B cell (primary cell): ENCODE results near the gene SHB. TPM values are rescaled to one million over a fixed set of nuclear protein-coding genes. Genes with fewer than 3 reads are reported as not detected.

ENCODE experiments used
- ATAC-seq: fragments of 200-7000 bp; cut with Tn5 transposase; one replicate; pipeline ENCODE4 v1.10.0; 2021; ENCODE audit warnings: low read depth, mild to moderate bottlenecking, moderate number of reproducible peaks, moderate library complexity
- CTCF ChIA-PET: fragments of 350-600 bp; sonication (Branson Sonifier 250); formaldehyde crosslinking; loops from one replicate; lab custom pipeline; 2021; ENCODE audit warnings: antibody characterized with exemption, inconsistent platforms; lab: Charles Lee
- POLR2A ChIA-PET: fragments of 350-600 bp; sonication (Branson Sonifier 250); formaldehyde crosslinking; loops from one replicate; lab custom pipeline; 2021; ENCODE audit warnings: antibody characterized with exemption; lab: Charles Lee
- DNase-seq: peaks from one replicate; pipeline ENCODE4 v3.0.0; 2013
- H2AFZ ChIP-seq: 2 replicates; pipeline ENCODE4 v1.6.1; 2012; ENCODE audit warnings: mild to moderate bottlenecking, low read depth, low read length; ENCODE audit not compliant: insufficient read depth, poor library complexity, severe bottlenecking
- H3K27ac ChIP-seq, 2 donors: 1 replicate in 1 of 2; 2 replicates in 1 of 2; pipeline ENCODE4 v1.5.1; 2012 to 2013; ENCODE audit warnings: low read length in 2 of 2, mild to moderate bottlenecking in 2 of 2, moderate library complexity in 1 of 2
- H3K27me3 ChIP-seq, 4 experiments: fragments of 200-600 bp in 1 of 4; sonication (generic) in 1 of 4; replicated peaks in 1 of 4; 1 replicate in 2 of 4; 2 replicates in 2 of 4; pipeline versions ENCODE4 v1.6.1 to v1.7.0; 2013 to 2016; ENCODE audit warnings: low read length in 3 of 4, mild to moderate bottlenecking in 2 of 4, mixed read lengths in 1 of 4, moderate library complexity in 1 of 4; ENCODE audit not compliant: insufficient read depth in 4 of 4, control insufficient read depth in 3 of 4; ENCODE audit errors: control extremely low read depth in 1 of 4
- H3K36me3 ChIP-seq, 2 experiments: replicated peaks in 1 of 2; 1 replicate in 1 of 2; 2 replicates in 1 of 2; pipeline versions ENCODE4 v1.6.1 to v1.7.1; 2013; ENCODE audit warnings: low read length in 1 of 2; ENCODE audit not compliant: insufficient read depth in 2 of 2, control insufficient read depth in 1 of 2; ENCODE audit errors: control extremely low read depth in 1 of 2, extremely low read depth in 1 of 2
- H3K4me1 ChIP-seq, 2 donors: fragments of 200-600 bp in 1 of 2; sonication (generic) in 1 of 2; 1 replicate in 1 of 2; 2 replicates in 1 of 2; pipeline versions ENCODE4 v1.5.1 to v1.6.1; 2013 to 2017; ENCODE audit warnings: low read length in 2 of 2; ENCODE audit not compliant: control insufficient read depth in 2 of 2, insufficient read depth in 2 of 2
- H3K4me2 ChIP-seq: replicated peaks from 2 replicates; pipeline ENCODE3; 2012; ENCODE audit warnings: mild to moderate bottlenecking, low read depth, low read length; ENCODE audit not compliant: poor library complexity, severe bottlenecking
- H3K4me3 ChIP-seq, 5 experiments: fragments of 200-600 bp in 1 of 5; sonication (generic) in 1 of 5; 1 replicate in 3 of 5; 2 replicates in 2 of 5; pipeline versions ENCODE4 v1.5.1 to v1.7.0; 2011 to 2016; ENCODE audit warnings: low read length in 4 of 5, mild to moderate bottlenecking in 4 of 5, low read depth in 2 of 5, control low read depth in 1 of 5, moderate library complexity in 1 of 5; ENCODE audit not compliant: insufficient read depth in 1 of 5; ENCODE audit errors: control extremely low read depth in 1 of 5, extremely low read depth in 1 of 5
- H3K79me2 ChIP-seq: fragments of 200-600 bp; sonication (generic); one replicate; pipeline ENCODE4 v1.6.0; 2016; ENCODE audit warnings: low read length; ENCODE audit not compliant: control insufficient read depth, insufficient read depth
- H3K9ac ChIP-seq: fragments of 200-600 bp; sonication (generic); 2 replicates; pipeline ENCODE4 v1.6.1; 2017; ENCODE audit warnings: mild to moderate bottlenecking, low read length, moderate library complexity
- H3K9me3 ChIP-seq, 3 donors: one replicate each; pipeline versions ENCODE4 v1.6.1 to v1.7.1; 2013; ENCODE audit warnings: low read length in 2 of 3; ENCODE audit not compliant: control insufficient read depth in 2 of 3, insufficient read depth in 1 of 3; ENCODE audit errors: control extremely low read depth in 1 of 3
- H4K20me1 ChIP-seq: 2 replicates; pipeline ENCODE4 v1.6.0; 2012; ENCODE audit warnings: mild to moderate bottlenecking, low read length; ENCODE audit not compliant: insufficient read depth, control insufficient read depth, poor library complexity, severe bottlenecking
- H3K27ac Mint-ChIP-seq: one replicate; pipeline ENCODE4 v1.8.0; 2021; ENCODE audit warnings: mixed read lengths
- H3K27me3 Mint-ChIP-seq: one replicate; pipeline ENCODE4 v1.8.0; 2021; ENCODE audit warnings: mixed read lengths
- H3K4me1 Mint-ChIP-seq: one replicate; pipeline ENCODE4 v1.8.0; 2021; ENCODE audit warnings: mixed read lengths
- H3K4me3 Mint-ChIP-seq: one replicate; pipeline ENCODE4 v1.8.0; 2021; ENCODE audit warnings: mixed read lengths
- H3K9me3 Mint-ChIP-seq: one replicate; pipeline ENCODE4 v1.8.0; 2022; ENCODE audit warnings: mixed read lengths; ENCODE audit not compliant: insufficient read depth
- EZH2 ChIP-seq: IDR thresholded peaks from 2 replicates; pipeline ENCODE4 v1.6.1; 2012; ENCODE audit warnings: borderline replicate concordance, low read depth, mild to moderate bottlenecking, moderate library complexity, low read length; ENCODE audit not compliant: insufficient read depth, poor library complexity, severe bottlenecking
- WGBS: methylation state at CpG from one replicate; pipeline ENCODE4 v1.1.5; 2013; ENCODE audit warnings: missing lambda C conversion rate; ENCODE audit not compliant: insufficient coverage; 5-methylcytosine and 5-hydroxymethylcytosine counted together
- intact Hi-C: fragments of 100-400 bp; cut with micrococcal nuclease; formaldehyde crosslinking; loops from one replicate; pipeline ENCODE4 v1.10.0; 2022
- polyA plus RNA-seq: library from polyadenylated mRNA; depleted of rRNA; stranded (reverse); fragments of >200 nt; gene quantifications from 2 replicates; pipeline ENCODE4 v1.2.3, GENCODE V29; 2012
- total RNA-seq, 2 donors: library from RNA; stranded (reverse); fragments of 120-200 nt in 1 of 2; gene quantifications; 1 replicate in 1 of 2; 2 replicates in 1 of 2; pipeline versions ENCODE4 v1.2.3 to v1.2.4, GENCODE V29; 2013 to 2022
- TF ChIP-seq, protein P1 (sequence below): fragments of 200-600 bp; IDR thresholded peaks from one replicate; pipeline ENCODE4 v1.8.0; 2022; ENCODE audit warnings: antibody characterized with exemption, mild to moderate bottlenecking

Gene SHB
- total and polyA plus RNA-seq, 2 donors (not counting 1 experiment from before 2014, with no cell fraction given): 0.06 to 1.9 TPM

DNA sequence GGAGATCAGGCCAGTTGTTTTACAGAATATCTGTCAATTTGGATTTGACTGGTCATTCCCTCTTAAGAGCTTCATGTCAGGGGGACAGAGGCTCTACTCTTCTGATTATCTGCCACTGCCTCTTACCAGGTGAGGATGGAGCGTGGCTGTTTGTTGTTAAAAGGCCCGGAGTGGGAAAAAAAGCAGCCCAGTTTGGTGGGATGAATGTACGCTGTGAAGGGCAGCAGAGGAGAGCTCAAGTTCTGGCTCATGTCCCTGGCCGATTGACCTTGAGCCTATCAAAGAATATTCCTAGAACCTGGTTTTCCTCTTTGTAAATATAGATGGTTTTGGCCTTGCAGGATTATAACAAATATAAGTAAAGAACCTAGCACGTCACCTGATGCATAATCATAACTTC, 16.3 kb upstream of the SHB start:
- Histone ChIP-seq H3K79me2 (no peaks in the 10 kb centered on the region), H3K4me3 (no peak overlapping the region), H3K27ac (no peak overlapping the region), H3K9ac (no peak overlapping the region), H3K27me3 (peaks cover 0 to 14% (median 0%) of the 10 kb centered on the region in 4 experiments), H3K4me2 (no peak overlapping the region), H3K36me3 (no peaks in the 10 kb centered on the region), H3K4me1 (no peaks in the 10 kb centered on the region), H3K9me3 (no peaks in the 10 kb centered on the region), H4K20me1 (no peaks in the 10 kb centered on the region), H2AFZ (no peak overlapping the region)
- ATAC-seq (no peak), DNase-seq (no peak)
- WGBS: 60% methylated on average over 2 of the region's 5 CpGs
- Mint-ChIP-seq H3K4me1 (no peaks in the 10 kb centered on the region), H3K27ac (no peak overlapping the region), H3K9me3 (no peaks in the 10 kb centered on the region), H3K4me3 (no peak overlapping the region), H3K27me3 (peaks cover 31% of the 10 kb centered on the region)
- POLR2A ChIA-PET: no interaction called here
- no peak for TF ChIP-seq EZH2
- TF ChIP-seq, protein P1, sequence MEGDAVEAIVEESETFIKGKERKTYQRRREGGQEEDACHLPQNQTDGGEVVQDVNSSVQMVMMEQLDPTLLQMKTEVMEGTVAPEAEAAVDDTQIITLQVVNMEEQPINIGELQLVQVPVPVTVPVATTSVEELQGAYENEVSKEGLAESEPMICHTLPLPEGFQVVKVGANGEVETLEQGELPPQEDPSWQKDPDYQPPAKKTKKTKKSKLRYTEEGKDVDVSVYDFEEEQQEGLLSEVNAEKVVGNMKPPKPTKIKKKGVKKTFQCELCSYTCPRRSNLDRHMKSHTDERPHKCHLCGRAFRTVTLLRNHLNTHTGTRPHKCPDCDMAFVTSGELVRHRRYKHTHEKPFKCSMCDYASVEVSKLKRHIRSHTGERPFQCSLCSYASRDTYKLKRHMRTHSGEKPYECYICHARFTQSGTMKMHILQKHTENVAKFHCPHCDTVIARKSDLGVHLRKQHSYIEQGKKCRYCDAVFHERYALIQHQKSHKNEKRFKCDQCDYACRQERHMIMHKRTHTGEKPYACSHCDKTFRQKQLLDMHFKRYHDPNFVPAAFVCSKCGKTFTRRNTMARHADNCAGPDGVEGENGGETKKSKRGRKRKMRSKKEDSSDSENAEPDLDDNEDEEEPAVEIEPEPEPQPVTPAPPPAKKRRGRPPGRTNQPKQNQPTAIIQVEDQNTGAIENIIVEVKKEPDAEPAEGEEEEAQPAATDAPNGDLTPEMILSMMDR: no peak
- CTCF ChIA-PET: no interaction called here
- intact Hi-C loops: no loop called here

DNA sequence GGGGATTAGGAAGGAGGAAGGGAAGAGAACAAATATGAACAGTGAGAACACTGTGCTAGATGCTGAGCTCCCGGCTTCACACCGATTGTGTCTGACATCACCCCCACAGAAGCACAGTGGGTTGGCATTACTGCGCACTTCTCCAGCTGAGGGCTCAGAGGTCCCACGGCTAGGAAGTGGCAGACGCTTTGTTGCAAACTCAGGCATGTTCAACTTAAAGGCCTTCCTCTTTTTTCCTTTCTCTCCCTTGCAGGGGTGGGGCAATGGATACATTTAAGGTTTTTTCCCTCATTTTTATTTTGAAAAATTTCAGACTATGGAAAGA, 15.5 kb upstream of the SHB start:
- POLR2A ChIA-PET: no interaction called here
- ATAC-seq (no peak), DNase-seq (no peak)
- 7% methylated on average over 3 of the region's 5 CpGs for WGBS
- Histone ChIP-seq H3K4me2 (no peak overlapping the region), H3K79me2 (no peaks in the 10 kb centered on the region), H3K27ac (no peak overlapping the region), H3K4me1 (no peaks in the 10 kb centered on the region), H3K27me3 (peaks cover 0 to 18% (median 0%) of the 10 kb centered on the region in 4 experiments), H2AFZ (no peak overlapping the region), H3K9ac (no peak overlapping the region), H4K20me1 (no peaks in the 10 kb centered on the region), H3K9me3 (no peaks in the 10 kb centered on the region), H3K36me3 (no peaks in the 10 kb centered on the region), H3K4me3 (no peak overlapping the region)
- intact Hi-C loops: no loop called here
- CTCF ChIA-PET: interaction anchor here (1.0 kb wide), 1 partner anchor 171 kb away, joined by 3 read pairs; no protein-coding TSS in a partner anchor
- no peak overlapping the region for H3K27ac Mint-ChIP-seq
- no peaks in the 10 kb centered on the region for H3K4me1 Mint-ChIP-seq
- no peak for TF ChIP-seq EZH2
- TF ChIP-seq, protein P1: no peak
- no peak overlapping the region for H3K4me3 Mint-ChIP-seq
- peaks cover 36% of the 10 kb centered on the region for H3K27me3 Mint-ChIP-seq
- no peaks in the 10 kb centered on the region for H3K9me3 Mint-ChIP-seq
